H1 (cell line): Measurements from ENCODE around the gene CMKLR1. TPM values are rescaled to one million over a fixed set of nuclear protein-coding genes. Genes with fewer than 3 reads are reported as not detected.

Source experiments
- ASH2L ChIP-seq: fragments of 200-600, 300-600 bp; sonication (generic); IDR thresholded peaks from one replicate; pipeline ENCODE4 v1.7.1; 2017; ENCODE audit warnings: low read length
- ATF3 ChIP-seq: IDR thresholded peaks from 2 replicates; pipeline ENCODE4 v1.6.1; 2011; ENCODE audit warnings: low read depth, mild to moderate bottlenecking, low read length; ENCODE audit not compliant: insufficient read depth
- CHD2 ChIP-seq: IDR thresholded peaks from 2 replicates; pipeline ENCODE4 v1.6.1; 2012; ENCODE audit warnings: low read length, improper control_type of control experiment
- CTCF ChIP-seq, 3 experiments: IDR thresholded peaks; 1 replicate in 2 of 3; 2 replicates in 1 of 3; pipeline versions ENCODE4 v1.5.1 to v1.6.1; 2011; ENCODE audit warnings: low read length in 3 of 3, mild to moderate bottlenecking in 3 of 3, inconsistent platforms in 2 of 3, low read depth in 1 of 3, moderate library complexity in 1 of 3; ENCODE audit not compliant: insufficient read depth in 1 of 3; ENCODE audit errors: control extremely low read depth in 1 of 3
- E2F6 ChIP-seq: IDR thresholded peaks from 2 replicates; pipeline ENCODE4 v1.6.1; 2012; ENCODE audit warnings: inconsistent platforms
- EP300 ChIP-seq, 2 experiments: IDR thresholded peaks; 1 replicate in 1 of 2; 2 replicates in 1 of 2; pipeline ENCODE4 v1.6.1; 2011 to 2012; ENCODE audit warnings: low read depth in 2 of 2, low read length in 2 of 2, mild to moderate bottlenecking in 2 of 2, borderline replicate concordance in 1 of 2, inconsistent platforms in 1 of 2, moderate library complexity in 1 of 2
- HDAC2 ChIP-seq, 2 experiments: fragments of 300-600 bp in 1 of 2; sonication (generic) in 1 of 2; IDR thresholded peaks; 2 replicates each; pipeline ENCODE4 v1.6.1; 2011 to 2012; ENCODE audit warnings: low read depth in 2 of 2, low read length in 2 of 2, mild to moderate bottlenecking in 2 of 2, moderate library complexity in 2 of 2, borderline replicate concordance in 1 of 2, inconsistent platforms in 1 of 2
- HDAC6 ChIP-seq: IDR thresholded peaks from one replicate; pipeline ENCODE4 v1.7.1; 2012; ENCODE audit warnings: low read depth, mild to moderate bottlenecking, inconsistent platforms, low read length, moderate library complexity
- NANOG ChIP-seq: IDR thresholded peaks from 2 replicates; pipeline ENCODE4 v1.6.1; 2011; ENCODE audit warnings: low read length, low read depth, mild to moderate bottlenecking, inconsistent platforms; ENCODE audit not compliant: insufficient read depth, poor library complexity, severe bottlenecking
- POLR2A ChIP-seq, 2 experiments: IDR thresholded peaks; 1 replicate in 1 of 2; 2 replicates in 1 of 2; pipeline ENCODE4 v1.6.1; 2011; ENCODE audit warnings: low read depth in 2 of 2, low read length in 2 of 2, mild to moderate bottlenecking in 2 of 2; ENCODE audit errors: control extremely low read depth in 1 of 2
- POU5F1 ChIP-seq: IDR thresholded peaks from 2 replicates; pipeline ENCODE4 v1.6.1; 2011; ENCODE audit warnings: low read depth, mild to moderate bottlenecking, low read length, moderate library complexity
- RAD21 ChIP-seq, 2 experiments: IDR thresholded peaks in 1 of 2; conservative IDR thresholded peaks in 1 of 2; 2 replicates each; pipeline ENCODE4 v1.6.1; 2011; ENCODE audit warnings: low read depth in 2 of 2, low read length in 2 of 2, improper control_type of control experiment in 1 of 2, inconsistent platforms in 1 of 2, mild to moderate bottlenecking in 1 of 2, moderate library complexity in 1 of 2
- SAP30 ChIP-seq: fragments of 300-600 bp; sonication (generic); IDR thresholded peaks from 2 replicates; pipeline ENCODE4 v1.7.1; 2012; ENCODE audit warnings: low read length, moderate library complexity, mild to moderate bottlenecking, inconsistent platforms; ENCODE audit not compliant: insufficient read depth, insufficient replicate concordance
- SIN3A ChIP-seq, 2 experiments: IDR thresholded peaks in 1 of 2; conservative IDR thresholded peaks in 1 of 2; 2 replicates each; pipeline ENCODE4 v1.6.1; 2011 to 2012; ENCODE audit warnings: low read length in 2 of 2, improper control_type of control experiment in 1 of 2, low read depth in 1 of 2, mild to moderate bottlenecking in 1 of 2
- SIX5 ChIP-seq: IDR thresholded peaks from 2 replicates; pipeline ENCODE4 v1.6.1; 2011; ENCODE audit warnings: mild to moderate bottlenecking, low read depth, low read length
- SP1 ChIP-seq: IDR thresholded peaks from 2 replicates; pipeline ENCODE4 v1.6.1; 2011; ENCODE audit warnings: low read depth, low read length
- TEAD4 ChIP-seq: IDR thresholded peaks from 2 replicates; pipeline ENCODE4 v1.6.1; 2012; ENCODE audit warnings: low read depth, low read length, inconsistent platforms, mixed read lengths
- polyA plus RNA-seq, 7 experiments: library from polyadenylated mRNA; depleted of rRNA in 3 of 7; stranded (reverse) in 5 of 7; unstranded in 2 of 7; fragments of >200 nt in 5 of 7; fragments of 200-250 nt in 2 of 7; gene quantifications; 1 replicate in 5 of 7; 2 replicates in 1 of 7; 4 replicates in 1 of 7; pipeline versions ENCODE4 v1.2.1 to v1.2.3, GENCODE V29; 2011 to 2013; ENCODE audit warnings: missing spikeins in 2 of 7, mixed read lengths in 2 of 7
- total RNA-seq: library from RNA; stranded (reverse); fragmentation: NEBNext Ultra II Directional; extraction: Animal tissue kit (Norgen Biotek cat#: 25700); gene quantifications from 2 replicates; pipeline ENCODE4 v1.2.1, GENCODE V29; 2021

CMKLR1 gene
- total and polyA plus RNA-seq, 2 of the 8 experiments (the other 6 are each of a cell fraction or from before 2014, with no cell fraction given) = 2.1 to 2.8 TPM

- peak; percentile 41 to 60; a peak in 3 of 4 replicates for TF ChIP-seq RAD21 (IDR thresholded peaks at IDR 0.05 in 1 of 2, conservative IDR thresholded peaks at IDR 0.05 in 1 of 2; ENCODE audit: low read depth in 2 of 2, low read length in 2 of 2)
- TF ChIP-seq SIX5 = no peak
- no peak for TF ChIP-seq SIN3A (conservative IDR thresholded peaks at IDR 0.05 in 1 of 2, IDR thresholded peaks at IDR 0.05 in 1 of 2; ENCODE audit: low read depth in 1 of 2, low read length in 2 of 2)
- TF ChIP-seq E2F6 = peak; percentile 44; the same call in 1 of the 2 replicates
- no peak for TF ChIP-seq SAP30
- no peak for TF ChIP-seq HDAC6
- TF ChIP-seq EP300 (IDR thresholded peaks at IDR 0.05; ENCODE audit: borderline replicate concordance in 1 of 2, low read depth in 2 of 2, low read length in 2 of 2) = no peak
- no peak for TF ChIP-seq CHD2
- TF ChIP-seq TEAD4 = peak; percentile 92
- no peak for TF ChIP-seq HDAC2 (IDR thresholded peaks at IDR 0.05; ENCODE audit: borderline replicate concordance in 1 of 2, low read depth in 2 of 2, low read length in 2 of 2)
- no peak for TF ChIP-seq SP1
- no peak for TF ChIP-seq POLR2A (IDR thresholded peaks at IDR 0.05; ENCODE audit: control extremely low read depth in 1 of 2, low read depth in 2 of 2, low read length in 2 of 2)
- TF ChIP-seq POU5F1 = no peak
- no peak for TF ChIP-seq ATF3
- no peak for TF ChIP-seq NANOG
- TF ChIP-seq CTCF (IDR thresholded peaks at IDR 0.05; ENCODE audit: control extremely low read depth in 1 of 3, insufficient read depth in 1 of 3, low read depth in 1 of 3, low read length in 3 of 3) = peak; percentile 27 to 50 (median 41); a peak in 3 of 4 replicates
- TF ChIP-seq ASH2L = no peak
Measured at GRCh38 chr12:108302403-108303311, 36.5 kb downstream of the CMKLR1 start (continued).
